OCI-LY1 (cell line): ENCODE data around the gene ST3GAL3.

Experiments
- H2AFZ ChIP-seq: fragments of 200-600 bp; sonication (generic), shearing (Covaris generic); 2 replicates; pipeline ENCODE4 v1.6.0; 2014; ENCODE audit warnings: antibody characterized with exemption, mild to moderate bottlenecking, low read length
- H3F3A ChIP-seq: fragments of 200-600 bp; sonication (generic), shearing (Covaris generic); 2 replicates; pipeline ENCODE4 v1.6.0; 2014; ENCODE audit warnings: mild to moderate bottlenecking, antibody characterized with exemption, low read length, moderate library complexity; ENCODE audit not compliant: insufficient read depth
- H3K27ac ChIP-seq: fragments of 200-600 bp; sonication (generic); 2 replicates; pipeline ENCODE4 v1.5.1; 2014; ENCODE audit warnings: low read length, mixed run types, mild to moderate bottlenecking, low read depth; ENCODE audit not compliant: poor library complexity, severe bottlenecking
- H3K27me3 ChIP-seq: fragments of 200-600 bp; sonication (generic); 2 replicates; pipeline ENCODE4 v1.6.0; 2014; ENCODE audit warnings: antibody characterized with exemption, mild to moderate bottlenecking, low read length, moderate library complexity; ENCODE audit not compliant: insufficient read depth
- H3K36me3 ChIP-seq: fragments of 200-600 bp; sonication (generic); 2 replicates; pipeline ENCODE4 v1.6.1; 2014; ENCODE audit warnings: mild to moderate bottlenecking, antibody characterized with exemption, low read length, moderate library complexity, mixed read lengths; ENCODE audit not compliant: insufficient read depth
- H3K4me1 ChIP-seq: fragments of 200-600 bp; sonication (generic); 2 replicates; pipeline ENCODE4 v1.5.1; 2014; ENCODE audit warnings: mild to moderate bottlenecking, low read length, moderate library complexity; ENCODE audit not compliant: insufficient read depth, severe bottlenecking
- H3K4me2 ChIP-seq: fragments of 200-600 bp; sonication (generic), shearing (Covaris generic); 2 replicates; pipeline ENCODE4 v1.6.1; 2014; ENCODE audit warnings: low read length
- H3K4me3 ChIP-seq: fragments of 200-600 bp; sonication (generic); 2 replicates; pipeline ENCODE4 v1.5.1; 2014; ENCODE audit warnings: low read length, low read depth, mild to moderate bottlenecking, mixed read lengths; ENCODE audit not compliant: poor library complexity, severe bottlenecking
- H3K79me2 ChIP-seq: fragments of 200-600 bp; shearing (Covaris generic); 2 replicates; pipeline ENCODE4 v1.6.1; 2016; ENCODE audit warnings: mixed run types, low read length, mixed read lengths; ENCODE audit not compliant: insufficient read depth
- H3K9ac ChIP-seq: fragments of 200-600 bp; sonication (generic), shearing (Covaris generic); 2 replicates; pipeline ENCODE4 v1.6.1; 2014; ENCODE audit warnings: mild to moderate bottlenecking, low read length, mixed read lengths
- H3K9me2 ChIP-seq: fragments of 200-600 bp; sonication (generic), shearing (Covaris generic); 2 replicates; pipeline ENCODE4 v1.6.1; 2014; ENCODE audit warnings: low read depth, mild to moderate bottlenecking, low read length, mixed read lengths
- H3K9me3 ChIP-seq: fragments of 200-600 bp; shearing (Covaris generic); 2 replicates; pipeline ENCODE4 v1.6.1; 2014; ENCODE audit warnings: low read length, mixed read lengths
- H4K20me1 ChIP-seq: fragments of 200-600 bp; sonication (generic), shearing (Covaris generic); 2 replicates; pipeline ENCODE4 v1.6.0; 2016; ENCODE audit warnings: mild to moderate bottlenecking, low read length; ENCODE audit not compliant: insufficient read depth
- EZH2 ChIP-seq: fragments of 200-600 bp; sonication (generic), shearing (Covaris generic); IDR thresholded peaks from 2 replicates; pipeline ENCODE4 v1.8.0; 2017; ENCODE audit warnings: borderline replicate concordance, mixed run types, mild to moderate bottlenecking, antibody characterized with exemption, low read length, moderate library complexity, mixed read lengths
- TF ChIP-seq, protein P1 (sequence below): fragments of 200-600 bp; sonication (generic), shearing (Covaris generic); IDR thresholded peaks from 2 replicates; pipeline ENCODE4 v1.5.1; 2017; ENCODE audit warnings: mild to moderate bottlenecking, antibody characterized with exemption, low read length, moderate library complexity, mixed read lengths

ST3GAL3 gene

DNA sequence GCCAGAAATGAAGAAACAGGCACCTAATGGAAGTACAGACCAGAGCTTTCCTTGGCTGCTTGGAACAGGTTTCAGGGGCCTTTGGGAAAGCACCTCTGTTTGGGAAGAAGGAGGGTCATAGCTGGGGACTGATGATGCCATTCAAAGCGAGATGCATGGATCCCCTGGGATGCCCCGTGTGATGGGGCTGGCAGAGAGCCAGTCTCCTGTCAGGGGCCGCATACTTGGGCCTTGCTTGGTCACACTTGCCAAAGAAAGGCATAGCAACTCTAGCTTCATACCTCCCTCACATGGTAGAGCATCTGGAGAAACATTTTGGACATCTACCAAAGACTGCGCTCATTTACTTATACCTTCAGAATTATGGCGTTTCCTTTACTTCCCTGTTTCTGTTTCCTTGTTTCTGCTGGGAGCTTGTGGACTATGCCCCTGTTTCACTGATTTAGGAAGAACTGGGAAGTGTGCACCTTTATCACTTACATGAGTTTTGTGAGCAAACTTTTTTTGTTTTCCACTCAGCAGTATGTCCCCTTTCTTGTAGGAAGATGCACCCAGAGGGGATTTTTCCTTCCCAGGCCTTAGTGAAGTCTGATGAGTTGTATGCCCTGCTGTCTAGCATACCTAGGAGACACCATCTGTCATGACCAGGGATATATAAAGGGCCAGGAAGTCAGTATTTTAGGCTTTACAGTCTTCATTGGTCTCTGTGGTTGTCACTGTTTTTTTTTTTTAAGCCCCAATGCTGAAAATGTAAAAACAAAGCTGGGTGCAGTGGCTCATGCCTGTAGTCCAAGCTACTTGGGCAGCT lies 19.8 kb upstream of the ST3GAL3 start:
- Histone ChIP-seq H3K27me3 (no peaks in the 10 kb centered on the region), H3K27ac (no peak overlapping the region), H3F3A (no peaks in the 10 kb centered on the region), H3K4me2 (no peak overlapping the region), H3K36me3 (peaks cover 96% of the 10 kb centered on the region), H4K20me1 (no peaks in the 10 kb centered on the region), H2AFZ (no peak overlapping the region), H3K4me1 (no peaks in the 10 kb centered on the region), H3K79me2 (no peaks in the 10 kb centered on the region), H3K4me3 (no peak overlapping the region), H3K9me2 (no peaks in the 10 kb centered on the region), H3K9me3 (no peaks in the 10 kb centered on the region), H3K9ac (no peak overlapping the region)
- TF ChIP-seq, protein P1, sequence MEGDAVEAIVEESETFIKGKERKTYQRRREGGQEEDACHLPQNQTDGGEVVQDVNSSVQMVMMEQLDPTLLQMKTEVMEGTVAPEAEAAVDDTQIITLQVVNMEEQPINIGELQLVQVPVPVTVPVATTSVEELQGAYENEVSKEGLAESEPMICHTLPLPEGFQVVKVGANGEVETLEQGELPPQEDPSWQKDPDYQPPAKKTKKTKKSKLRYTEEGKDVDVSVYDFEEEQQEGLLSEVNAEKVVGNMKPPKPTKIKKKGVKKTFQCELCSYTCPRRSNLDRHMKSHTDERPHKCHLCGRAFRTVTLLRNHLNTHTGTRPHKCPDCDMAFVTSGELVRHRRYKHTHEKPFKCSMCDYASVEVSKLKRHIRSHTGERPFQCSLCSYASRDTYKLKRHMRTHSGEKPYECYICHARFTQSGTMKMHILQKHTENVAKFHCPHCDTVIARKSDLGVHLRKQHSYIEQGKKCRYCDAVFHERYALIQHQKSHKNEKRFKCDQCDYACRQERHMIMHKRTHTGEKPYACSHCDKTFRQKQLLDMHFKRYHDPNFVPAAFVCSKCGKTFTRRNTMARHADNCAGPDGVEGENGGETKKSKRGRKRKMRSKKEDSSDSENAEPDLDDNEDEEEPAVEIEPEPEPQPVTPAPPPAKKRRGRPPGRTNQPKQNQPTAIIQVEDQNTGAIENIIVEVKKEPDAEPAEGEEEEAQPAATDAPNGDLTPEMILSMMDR: no peak
- TF ChIP-seq EZH2: no peak

DNA sequence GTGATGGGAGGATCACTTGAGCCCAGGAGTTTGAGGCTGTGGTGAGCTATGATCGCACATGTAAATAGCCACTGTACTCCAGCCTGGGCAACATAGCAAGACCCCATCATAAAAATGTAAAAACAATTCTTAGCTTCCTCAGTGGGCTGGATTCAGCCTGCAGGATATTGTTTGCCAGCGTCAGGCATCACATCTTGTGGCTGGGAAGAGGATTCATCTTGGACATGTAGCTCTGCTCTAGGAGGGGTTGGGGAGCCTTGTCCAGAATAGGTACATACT lies 19.3 kb upstream of the ST3GAL3 start:
- no peak overlapping the region for H2AFZ ChIP-seq
- H3K4me3 ChIP-seq: no peak overlapping the region
- no peaks in the 10 kb centered on the region for H4K20me1 ChIP-seq
- H3K9me2 ChIP-seq: no peaks in the 10 kb centered on the region
- H3K9ac ChIP-seq: no peak overlapping the region
- H3F3A ChIP-seq: no peaks in the 10 kb centered on the region
- H3K9me3 ChIP-seq: no peaks in the 10 kb centered on the region
- no peaks in the 10 kb centered on the region for H3K79me2 ChIP-seq
- H3K4me1 ChIP-seq: no peaks in the 10 kb centered on the region
- TF ChIP-seq EZH2: no peak
- TF ChIP-seq, protein P1: no peak
- peaks cover 96% of the 10 kb centered on the region for H3K36me3 ChIP-seq
- no peaks in the 10 kb centered on the region for H3K27me3 ChIP-seq
- H3K27ac ChIP-seq: no peak overlapping the region
- no peak overlapping the region for H3K4me2 ChIP-seq

DNA sequence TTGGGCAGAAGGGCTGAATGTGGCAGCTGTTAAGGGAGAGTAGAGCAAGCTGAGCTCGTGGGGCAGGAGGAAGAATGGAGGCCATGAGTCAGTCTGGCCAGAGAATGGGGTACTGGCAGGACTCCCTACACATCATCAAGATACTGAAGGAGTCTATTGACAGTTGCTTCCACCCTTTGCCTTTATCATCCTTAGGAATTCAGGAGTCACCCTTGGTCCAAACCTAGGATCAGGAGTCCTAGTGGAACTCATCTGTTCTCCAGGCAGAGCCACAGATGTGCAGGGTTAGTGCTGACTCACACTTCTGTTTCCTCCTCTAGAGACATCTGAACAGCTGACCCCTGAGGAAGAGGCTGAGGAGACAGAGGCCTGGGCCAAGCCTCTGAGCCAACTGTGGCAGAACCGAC lies 18.7 kb upstream of the ST3GAL3 start:
- Histone ChIP-seq H3K4me1 (no peaks in the 10 kb centered on the region), H3K36me3 (peaks cover 96% of the 10 kb centered on the region), H3K27me3 (no peaks in the 10 kb centered on the region), H3K4me2 (no peak overlapping the region), H3K27ac (no peak overlapping the region), H3K9ac (no peak overlapping the region), H2AFZ (no peak overlapping the region), H3K79me2 (no peaks in the 10 kb centered on the region), H3K9me2 (no peaks in the 10 kb centered on the region), H4K20me1 (no peaks in the 10 kb centered on the region), H3K9me3 (no peaks in the 10 kb centered on the region), H3F3A (no peaks in the 10 kb centered on the region), H3K4me3 (no peak overlapping the region)
- no peak for TF ChIP-seq EZH2
- TF ChIP-seq, protein P1: no peak
